ENCODE results near the gene SERPINB1.

DNA sequence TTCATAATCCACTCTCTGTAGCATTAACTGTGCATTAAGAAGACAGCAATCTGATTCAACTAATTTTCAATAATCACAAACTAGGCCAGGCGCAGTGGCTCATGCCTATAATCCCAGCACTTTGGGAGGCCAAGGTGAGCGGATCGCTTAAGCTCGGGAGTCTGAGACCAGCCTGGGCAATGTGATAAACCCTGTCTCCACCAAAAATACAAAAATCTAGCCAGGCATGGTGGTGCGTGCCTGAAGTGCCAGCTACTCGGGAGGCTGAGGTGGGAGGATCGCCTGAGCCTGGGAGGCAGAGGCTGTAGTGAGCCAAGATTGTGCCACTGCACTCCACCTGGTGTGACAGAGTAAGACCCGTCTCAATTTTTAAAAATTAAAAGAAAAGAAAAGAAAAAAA lies 32.0 kb upstream of the SERPINB1 start:
- TF ChIP-seq, protein P1, sequence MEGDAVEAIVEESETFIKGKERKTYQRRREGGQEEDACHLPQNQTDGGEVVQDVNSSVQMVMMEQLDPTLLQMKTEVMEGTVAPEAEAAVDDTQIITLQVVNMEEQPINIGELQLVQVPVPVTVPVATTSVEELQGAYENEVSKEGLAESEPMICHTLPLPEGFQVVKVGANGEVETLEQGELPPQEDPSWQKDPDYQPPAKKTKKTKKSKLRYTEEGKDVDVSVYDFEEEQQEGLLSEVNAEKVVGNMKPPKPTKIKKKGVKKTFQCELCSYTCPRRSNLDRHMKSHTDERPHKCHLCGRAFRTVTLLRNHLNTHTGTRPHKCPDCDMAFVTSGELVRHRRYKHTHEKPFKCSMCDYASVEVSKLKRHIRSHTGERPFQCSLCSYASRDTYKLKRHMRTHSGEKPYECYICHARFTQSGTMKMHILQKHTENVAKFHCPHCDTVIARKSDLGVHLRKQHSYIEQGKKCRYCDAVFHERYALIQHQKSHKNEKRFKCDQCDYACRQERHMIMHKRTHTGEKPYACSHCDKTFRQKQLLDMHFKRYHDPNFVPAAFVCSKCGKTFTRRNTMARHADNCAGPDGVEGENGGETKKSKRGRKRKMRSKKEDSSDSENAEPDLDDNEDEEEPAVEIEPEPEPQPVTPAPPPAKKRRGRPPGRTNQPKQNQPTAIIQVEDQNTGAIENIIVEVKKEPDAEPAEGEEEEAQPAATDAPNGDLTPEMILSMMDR (conservative IDR thresholded peaks at IDR 0.05; ENCODE audit: low read depth, low read length) = no peak
- TF ChIP-seq EZH2 (IDR thresholded peaks at IDR 0.05; ENCODE audit: low read length, unreplicated experiment) (no peak), EZH2phosphoT487 (IDR thresholded peaks at IDR 0.05; ENCODE audit: borderline replicate concordance, low read length) (no peak)

Measured in PC-3 (cell line).